SK-N-SH (cell line): ENCODE measurements around the gene RANGAP1. TPM values are rescaled to one million over a fixed set of nuclear protein-coding genes. Genes with fewer than 3 reads are reported as not detected.

Experiments
- CTCF ChIA-PET: fragments of 300-600, 350-600 bp; formaldehyde crosslinking; extraction: SDS; loops from one replicate; lab custom pipeline; 2021; lab: Yijun Ruan, JAX
- POLR2A ChIA-PET: fragments of 350-600 bp; sonication (Branson Sonifier 250); formaldehyde crosslinking; extraction: SDS; loops from one replicate; lab custom pipeline; 2020; ENCODE audit warnings: antibody characterized with exemption, inconsistent platforms; lab: Yijun Ruan, JAX
- DNase-seq: peaks from one replicate; pipeline ENCODE4 v3.0.0; 2012
- H2AFZ ChIP-seq: fragments of 200-600 bp; sonication (generic); 2 replicates; pipeline ENCODE4 v1.8.1; 2016; ENCODE audit warnings: antibody characterized with exemption, mild to moderate bottlenecking, low read depth
- H3F3A ChIP-seq: fragments of 200-600 bp; sonication (generic); replicated peaks from 2 replicates; pipeline ENCODE3; 2016; ENCODE audit warnings: antibody characterized with exemption, mild to moderate bottlenecking; ENCODE audit not compliant: insufficient read depth
- H3K27ac ChIP-seq, 2 experiments: fragments of 200-500 bp in 1 of 2; fragments of 200-600 bp in 1 of 2; sonication (Bioruptor generic) in 1 of 2; sonication (generic), shearing (Covaris generic) in 1 of 2; 2 replicates each; pipeline versions ENCODE4 v1.5.1 to v1.6.1; 2014 to 2016; ENCODE audit warnings: low read depth in 2 of 2, inconsistent platforms in 1 of 2, low read length in 1 of 2, mild to moderate bottlenecking in 1 of 2, mixed read lengths in 1 of 2
- H3K27me3 ChIP-seq: fragments of 200-600 bp; sonication (generic), shearing (Covaris generic); 2 replicates; pipeline ENCODE4 v1.6.1; 2016; ENCODE audit warnings: mixed run types; ENCODE audit not compliant: insufficient read depth
- H3K36me3 ChIP-seq, 2 experiments: fragments of 200-500 bp in 1 of 2; fragments of 200-600 bp in 1 of 2; sonication (Bioruptor generic) in 1 of 2; sonication (generic) in 1 of 2; replicated peaks in 1 of 2; 2 replicates each; pipeline versions ENCODE3 to v1.5.1; 2014 to 2016; ENCODE audit warnings: low read length in 1 of 2, mild to moderate bottlenecking in 1 of 2; ENCODE audit not compliant: insufficient read depth in 2 of 2, control insufficient read depth in 1 of 2
- H3K4me1 ChIP-seq, 2 experiments: fragments of 200-500 bp in 1 of 2; fragments of 200-600 bp in 1 of 2; sonication (Bioruptor generic) in 1 of 2; sonication (generic), shearing (Covaris generic) in 1 of 2; 2 replicates each; pipeline versions ENCODE4 v1.5.1 to v1.6.1; 2014 to 2016; ENCODE audit warnings: low read depth in 1 of 2, low read length in 1 of 2, mixed run types in 1 of 2; ENCODE audit not compliant: insufficient read depth in 2 of 2, control insufficient read depth in 1 of 2
- H3K4me2 ChIP-seq: fragments of 200-600 bp; sonication (generic), shearing (Covaris generic); 2 replicates; pipeline ENCODE4 v1.6.1; 2017; ENCODE audit warnings: mixed run types
- H3K4me3 ChIP-seq, 2 experiments: fragments of 200-500 bp in 1 of 2; fragments of 200-600 bp in 1 of 2; sonication (Bioruptor generic) in 1 of 2; sonication (generic), shearing (Covaris generic) in 1 of 2; 2 replicates each; pipeline versions ENCODE4 v1.5.1 to v1.8.1; 2014 to 2016; ENCODE audit warnings: low read depth in 2 of 2, inconsistent platforms in 1 of 2, low read length in 1 of 2, mild to moderate bottlenecking in 1 of 2, mixed read lengths in 1 of 2, moderate library complexity in 1 of 2
- H3K79me2 ChIP-seq: fragments of 200-600 bp; sonication (generic); 2 replicates; pipeline ENCODE4 v1.8.1; 2017; ENCODE audit warnings: mild to moderate bottlenecking; ENCODE audit not compliant: insufficient read depth
- H3K9ac ChIP-seq: fragments of 200-600 bp; sonication (generic); 2 replicates; pipeline ENCODE4 v1.6.1; 2017; ENCODE audit warnings: mixed run types
- H3K9me2 ChIP-seq: fragments of 200-600 bp; sonication (generic); 2 replicates; pipeline ENCODE4 v1.6.1; 2017; ENCODE audit warnings: mixed run types
- H3K9me3 ChIP-seq: fragments of 200-600 bp; sonication (generic); 2 replicates; pipeline ENCODE4 v1.6.1; 2017; ENCODE audit warnings: mixed run types, mild to moderate bottlenecking, moderate library complexity
- H4K20me1 ChIP-seq: fragments of 200-600 bp; sonication (generic); 2 replicates; pipeline ENCODE4 v1.6.1; 2017; ENCODE audit warnings: mild to moderate bottlenecking, mixed run types; ENCODE audit not compliant: insufficient read depth
- EZH2phosphoT487 ChIP-seq: fragments of 200-600 bp; sonication (generic); IDR thresholded peaks from 2 replicates; pipeline ENCODE4 v1.6.1; 2017; ENCODE audit warnings: low read depth, mixed run types, mild to moderate bottlenecking, antibody characterized with exemption, moderate library complexity, borderline replicate concordance
- MXI1 ChIP-seq: IDR thresholded peaks from 2 replicates; pipeline ENCODE4 v1.6.1; 2012; ENCODE audit warnings: mild to moderate bottlenecking, low read depth, low read length, improper control_type of control experiment
- TEAD4 ChIP-seq: IDR thresholded peaks from 2 replicates; pipeline ENCODE4 v1.4.0; 2012; ENCODE audit warnings: mild to moderate bottlenecking, borderline replicate concordance; ENCODE audit not compliant: insufficient read depth
- USF1 ChIP-seq: IDR thresholded peaks from 2 replicates; pipeline ENCODE4 v1.4.0; 2012; ENCODE audit warnings: low read depth, borderline replicate concordance
- WGBS: methylation state at CpG from one replicate; pipeline ENCODE4 v1.1.6; 2017; ENCODE audit warnings: low lambda C conversion rate; 5-methylcytosine and 5-hydroxymethylcytosine counted together
- polyA plus RNA-seq, 3 experiments: library from polyadenylated mRNA; depleted of rRNA; stranded (reverse); fragments of >200 nt; gene quantifications; 2 replicates each; pipeline ENCODE4 v1.2.3, GENCODE V29; 2012
- small RNA-seq, 7 experiments: library from RNA; depleted of rRNA; stranded (forward); fragments of <200 nt; gene quantifications; one replicate each; pipeline ENCODE3, GENCODE V24; 2012

Gene RANGAP1
- polyA plus RNA-seq, 1 of the 3 experiments (the other 2 are of a cell fraction), result 67.1 TPM

- H3K9me2 ChIP-seq, result no peaks in the 10 kb centered on the region
- H4K20me1 ChIP-seq, result no peaks in the 10 kb centered on the region
- DNase-seq, result peak; percentile 92
- H3K4me2 ChIP-seq, result peak overlapping the region; percentile 82
- H3K9me3 ChIP-seq, result no peaks in the 10 kb centered on the region
- H2AFZ ChIP-seq, result peak overlapping the region; percentile 68; the same call in 1 of the 2 replicates
- H3K4me1 ChIP-seq, result peaks cover 0 to 2% of the 10 kb centered on the region in 2 experiments; a peak in 1 of 4 replicates
- POLR2A ChIA-PET, result interaction anchor here (0.8 kb wide), 1 partner anchor 246 kb away, joined by 3 read pairs; the partner anchor contains the start of gene RBX1
- TF ChIP-seq USF1 (peak; percentile 89), MXI1 (no peak), TEAD4 (no peak), EZH2phosphoT487 (no peak)
- CTCF ChIA-PET, result no interaction called here
- H3F3A ChIP-seq, result no peaks in the 10 kb centered on the region
- no peaks in the 10 kb centered on the region for H3K36me3 ChIP-seq
- no peak overlapping the region for H3K27ac ChIP-seq
- no peaks in the 10 kb centered on the region for H3K79me2 ChIP-seq
- H3K4me3 ChIP-seq, result peak overlapping the region; percentile 57 to 62
- H3K9ac ChIP-seq, result no peak overlapping the region; the same call in 1 of the 2 replicates
- H3K27me3 ChIP-seq, result no peaks in the 10 kb centered on the region
- WGBS, result 0% methylated on average over 3 of the region's 91 CpGs
Measured at GRCh38 chr22:41197038-41197972, 88.7 kb downstream of the RANGAP1 start.

Small RNA genes within 50 kb of the gene (small RNA-seq; reads per million reads assigned to genes)
- 0 reads per million in 7 experiments for gene MIR6889

Other genes starting within 250 kb of the RANGAP1 start
- 6.2 and 7.1 TPM in 2 replicates for gene EP300, start 193.6 kb downstream of the RANGAP1 start, polyA plus RNA-seq (2012; rRNA removed)
- 11.8 and 13.3 TPM in 2 replicates for gene L3MBTL2, start 80.9 kb downstream of the RANGAP1 start, polyA plus RNA-seq (2012; rRNA removed)
- gene CHADL, start 45.3 kb downstream of the RANGAP1 start, polyA plus RNA-seq (2012; rRNA removed), result 0.03 and 0.08 TPM in 2 replicates
- 21.7 and 27.1 TPM in 2 replicates for gene ZC3H7B, start 15.3 kb upstream of the RANGAP1 start, polyA plus RNA-seq (2012; rRNA removed)
- 3.6 and 5.0 TPM in 2 replicates for gene TEF, start 95.8 kb upstream of the RANGAP1 start, polyA plus RNA-seq (2012; rRNA removed)
- gene TOB2, start 160.6 kb upstream of the RANGAP1 start, polyA plus RNA-seq (2012; rRNA removed), result 6.2 and 8.3 TPM in 2 replicates
- 39.6 and 47.5 TPM in 2 replicates for gene PHF5A, start 182.5 kb upstream of the RANGAP1 start, polyA plus RNA-seq (2012; rRNA removed)
- gene ACO2, start 182.9 kb upstream of the RANGAP1 start, polyA plus RNA-seq (2012; rRNA removed), result 21.1 and 47.0 TPM in 2 replicates